Activated T-cell treated with anti-CD3 and anti-CD28 coated beads, Interleukin-2, amount 50 U/mL, for 72 hours (primary cell): ENCODE data around the gene DDX42. TPM values are rescaled to one million over a fixed set of nuclear protein-coding genes. Genes with fewer than 3 reads are reported as not detected.

Experiments
- ATAC-seq, 2 donors: fragments of 150-1000 bp; cut with Tn5 transposase; replicated peaks in 1 of 2; 2 replicates each; pipeline ENCODE4 v1.10.0; 2021; ENCODE audit warnings: moderate library complexity in 2 of 2, mild to moderate bottlenecking in 1 of 2
- DNase-seq, 2 donors: peaks; one replicate each; pipeline ENCODE4 v3.0.0; 2021 to 2022; ENCODE audit warnings: mixed read lengths in 1 of 2
- H3K27ac Mint-ChIP-seq: one replicate; pipeline ENCODE4 v1.8.0; 2022; ENCODE audit warnings: mild to moderate bottlenecking, moderate library complexity, mixed read lengths
- H3K27me3 Mint-ChIP-seq: one replicate; pipeline ENCODE4 v1.8.0; 2022; ENCODE audit warnings: low read depth, mixed read lengths
- H3K36me3 Mint-ChIP-seq, 2 donors: one replicate each; pipeline ENCODE4 v1.8.0; 2022; ENCODE audit warnings: mixed read lengths in 2 of 2, mild to moderate bottlenecking in 1 of 2; ENCODE audit not compliant: insufficient read depth in 2 of 2
- H3K4me1 Mint-ChIP-seq: one replicate; pipeline ENCODE4 v1.8.0; 2022; ENCODE audit warnings: low read depth, mixed read lengths
- H3K4me3 Mint-ChIP-seq, 2 donors: one replicate each; pipeline ENCODE4 v1.8.0; 2022; ENCODE audit warnings: mild to moderate bottlenecking in 2 of 2, mixed read lengths in 2 of 2, moderate library complexity in 2 of 2
- H3K9me3 Mint-ChIP-seq, 2 donors: one replicate each; pipeline ENCODE4 v1.8.0; 2022; ENCODE audit warnings: mixed read lengths in 2 of 2
- total RNA-seq, 2 donors: library from RNA; stranded (reverse); gene quantifications; one replicate each; pipeline ENCODE4 v1.2.3, GENCODE V29; 2022

DDX42 gene
- total RNA-seq, 2 donors from 2014 or later, result 112 to 114 TPM

DNA sequence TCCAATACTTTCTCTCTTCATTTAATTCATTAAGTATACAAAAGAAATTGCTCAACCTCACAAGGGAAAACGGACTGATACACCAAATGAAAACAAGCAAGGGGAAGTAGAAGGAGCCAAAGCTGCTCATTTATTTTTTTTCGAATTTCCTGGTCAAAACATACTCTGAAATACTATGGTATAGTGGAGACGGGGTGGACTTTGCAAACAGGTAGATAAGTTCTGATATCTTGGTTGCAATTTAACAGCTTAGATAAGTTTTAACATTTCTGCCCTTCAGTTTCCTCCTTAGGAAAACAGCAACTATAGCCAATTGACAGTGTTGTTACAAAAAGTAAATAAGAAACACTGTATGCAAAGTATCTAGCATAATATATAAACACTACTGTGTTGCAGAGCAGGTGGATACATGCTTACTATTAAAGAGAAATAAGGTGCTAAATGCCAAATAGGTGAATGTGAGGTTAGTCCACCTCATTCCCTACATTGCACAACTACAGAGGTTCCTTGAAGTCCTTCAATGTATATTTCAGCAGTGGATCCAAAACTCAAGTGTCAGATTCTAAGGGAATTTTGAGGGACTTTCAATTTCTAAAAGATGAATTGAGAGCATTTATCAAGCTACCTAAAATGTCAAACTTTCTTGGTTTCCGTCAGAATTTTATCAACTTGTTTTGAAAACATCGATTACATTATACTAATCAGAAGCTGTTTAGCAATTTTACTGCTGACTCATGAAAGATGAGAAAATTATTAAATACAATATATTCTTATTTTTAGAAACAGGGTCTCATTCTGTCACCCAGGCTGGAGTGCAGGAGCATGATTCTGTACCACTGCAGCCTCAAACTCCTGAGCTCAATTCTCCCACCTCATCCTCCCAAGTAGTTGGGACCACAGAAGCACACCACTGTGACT lies 11.6 kb upstream of the DDX42 start:
- H3K27me3 Mint-ChIP-seq, result no peaks in the 10 kb centered on the region
- H3K36me3 Mint-ChIP-seq, result peaks cover 7 to 35% of the 10 kb centered on the region in 2 donors
- no peak for ATAC-seq

DNA sequence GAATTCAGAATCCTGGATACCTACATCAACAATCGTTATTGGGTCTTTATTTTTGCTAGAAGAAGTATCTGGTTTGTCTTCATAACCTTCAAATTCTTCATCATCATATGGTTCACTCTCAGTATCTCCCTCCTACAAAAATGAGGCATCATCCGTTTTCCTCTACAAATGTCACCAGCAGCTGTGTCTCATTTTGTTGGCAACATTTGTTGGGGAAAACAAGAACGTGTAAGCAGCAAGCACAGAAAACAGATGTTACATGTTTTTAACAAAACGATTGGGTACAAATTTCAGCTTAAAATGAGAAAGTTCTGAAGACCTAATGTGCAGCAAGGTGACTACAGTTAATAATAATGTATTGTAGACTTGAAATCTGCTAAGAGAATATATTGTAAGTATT lies 9.3 kb upstream of the DDX42 start:
- H3K9me3 Mint-ChIP-seq, result no peaks in the 10 kb centered on the region
- DNase-seq, result no peak
- no peak overlapping the region for H3K27ac Mint-ChIP-seq
- H3K4me3 Mint-ChIP-seq, result no peak overlapping the region
- no peak for ATAC-seq
- no peaks in the 10 kb centered on the region for H3K27me3 Mint-ChIP-seq
- H3K36me3 Mint-ChIP-seq, result peaks cover 7 to 27% of the 10 kb centered on the region in 2 donors
- peaks cover 14% of the 10 kb centered on the region for H3K4me1 Mint-ChIP-seq

More for the DNA sequence above, 11.6 kb upstream of the DDX42 start:
- Mint-ChIP-seq H3K9me3 (no peaks in the 10 kb centered on the region), H3K4me3 (no peak overlapping the region), H3K4me1 (peaks cover 7% of the 10 kb centered on the region), H3K27ac (peak overlapping the region; percentile 12)
- no peak for DNase-seq

DNA sequence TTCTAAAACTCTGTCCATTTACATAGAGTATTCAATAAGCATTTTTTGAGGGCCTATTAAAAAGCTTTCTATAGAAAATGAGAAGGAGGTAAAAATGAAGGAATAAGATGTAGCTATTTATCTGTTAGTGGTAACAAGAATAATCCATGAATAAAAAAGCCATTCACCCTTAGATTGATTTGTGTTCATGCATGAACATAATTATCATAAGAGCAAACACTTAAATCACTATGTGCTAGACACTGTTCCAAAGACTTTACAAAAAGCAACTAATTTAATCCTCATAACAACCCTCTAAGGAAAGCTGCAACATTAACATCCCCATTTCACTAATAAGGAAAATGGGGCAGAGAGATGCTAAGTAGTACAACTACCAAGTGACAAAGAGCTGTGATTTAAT lies 7.2 kb upstream of the DDX42 start:
- Mint-ChIP-seq H3K36me3 (peaks cover 7 to 20% of the 10 kb centered on the region in 2 donors), H3K9me3 (no peaks in the 10 kb centered on the region), H3K27ac (peak overlapping the region; percentile 54), H3K4me1 (peaks cover 26% of the 10 kb centered on the region), H3K4me3 (no peak overlapping the region), H3K27me3 (no peaks in the 10 kb centered on the region)
- DNase-seq, result no peak
- no peak for ATAC-seq

DNA sequence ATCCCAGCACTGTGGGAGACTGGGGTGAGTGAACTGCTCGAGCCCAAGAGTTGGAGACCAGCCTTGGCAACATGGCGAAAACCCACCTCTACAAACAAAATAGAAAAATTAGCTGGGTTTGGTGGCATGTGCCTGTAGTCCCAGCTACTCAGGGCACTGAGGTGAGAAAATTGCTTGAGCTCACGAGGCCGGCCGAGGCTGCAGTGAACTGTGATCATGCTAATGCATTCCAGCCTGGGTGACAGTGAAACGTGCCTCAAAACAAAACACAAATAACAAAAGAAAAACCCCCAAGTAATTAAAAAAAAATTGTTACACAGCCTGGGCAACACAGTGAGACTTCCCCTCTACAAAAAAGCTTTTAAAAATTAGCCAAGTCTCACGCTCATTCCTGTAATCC lies 5.5 kb upstream of the DDX42 start:
- Mint-ChIP-seq H3K27ac (peak overlapping the region; percentile 50), H3K27me3 (no peaks in the 10 kb centered on the region), H3K9me3 (no peaks in the 10 kb centered on the region), H3K4me1 (peaks cover 31% of the 10 kb centered on the region), H3K4me3 (no peak overlapping the region), H3K36me3 (peaks cover 9 to 20% of the 10 kb centered on the region in 2 donors)
- ATAC-seq (no peak), DNase-seq (no peak)

DNA sequence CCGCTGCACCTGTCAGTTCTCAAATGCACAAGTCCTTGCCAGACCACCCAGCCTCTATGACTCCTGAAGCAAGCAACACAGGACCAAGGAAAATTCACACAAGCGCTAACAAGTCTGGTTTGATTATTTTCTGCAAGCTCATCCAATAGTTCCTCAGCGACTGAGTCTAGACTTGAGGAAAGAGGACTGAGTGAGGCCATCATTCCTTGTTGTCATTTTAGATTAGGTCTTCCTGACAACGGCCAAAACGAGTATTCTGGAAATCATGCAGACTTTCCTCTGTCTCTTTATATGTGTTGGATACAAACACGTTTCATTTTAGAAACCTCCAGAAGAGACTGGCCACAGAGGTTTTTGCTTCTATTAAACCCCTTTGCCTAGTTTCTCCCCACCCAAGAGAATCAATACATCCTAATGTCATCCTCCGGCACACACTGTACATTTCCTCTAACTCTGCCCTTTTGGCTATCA lies 1.1 kb upstream of the DDX42 start:
- Mint-ChIP-seq H3K4me1 (peaks cover 59% of the 10 kb centered on the region), H3K4me3 (peak overlapping the region; percentile 97), H3K36me3 (peaks cover 13 to 23% of the 10 kb centered on the region in 2 donors), H3K27ac (peak overlapping the region; percentile 89), H3K9me3 (no peaks in the 10 kb centered on the region), H3K27me3 (no peaks in the 10 kb centered on the region)
- no peak for ATAC-seq
- no peak for DNase-seq

DNA sequence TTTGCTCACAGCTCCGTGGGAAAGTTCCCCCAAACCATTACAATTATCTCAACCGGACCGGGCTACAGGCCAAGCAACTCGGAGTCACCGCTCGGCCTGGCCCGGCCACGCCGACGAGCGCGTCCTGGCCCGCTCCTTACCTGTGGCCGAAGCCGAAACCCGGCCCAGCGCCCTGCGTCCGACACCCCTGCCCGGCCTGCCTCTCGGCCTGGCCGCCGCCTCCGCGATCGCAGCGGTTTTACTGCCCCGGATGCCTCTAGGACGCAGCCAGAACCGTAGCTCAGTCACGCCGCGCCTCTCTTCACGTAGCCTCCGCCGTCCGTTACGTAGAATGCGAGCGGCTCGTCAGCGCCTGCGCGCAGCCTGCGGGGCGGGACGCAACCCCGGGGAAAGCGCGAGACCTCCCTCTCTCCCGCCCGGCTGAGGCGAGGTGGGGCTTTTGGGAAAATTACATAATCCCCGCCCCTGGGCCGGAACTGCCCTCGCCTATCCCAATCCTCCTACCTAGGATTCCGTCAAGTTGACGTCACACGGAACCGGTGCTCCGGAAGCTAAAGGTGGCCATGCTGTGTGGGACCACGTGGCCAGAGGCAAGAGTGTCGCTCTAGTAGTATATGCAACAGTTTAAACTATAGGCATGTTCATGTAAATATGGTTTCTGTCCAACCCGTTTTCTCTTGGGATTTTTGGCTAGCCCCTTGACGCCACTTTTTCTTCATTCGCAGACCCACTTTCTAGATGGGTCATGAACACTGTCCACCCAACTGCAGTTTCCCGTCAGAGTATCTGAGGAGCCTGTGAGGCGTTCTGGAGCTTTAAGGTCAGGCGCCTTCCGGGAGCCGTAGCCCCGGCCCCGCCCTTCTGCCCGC lies 464 bp upstream of the DDX42 start, which contains the start of gene CCDC47:
Gene CCDC47 (minus strand): TSS at position 326 of the 869 bp plus-strand sequence. CDS start 7,422 bp downstream, outside the sequence.
- H3K27ac Mint-ChIP-seq, result peak within 1 kb of the TSS; percentile 90
- H3K4me3 Mint-ChIP-seq, result peak within 1 kb of the TSS; percentile 97
- DNase-seq, result peak; percentile 98 to 99
- H3K4me1 Mint-ChIP-seq, result peaks cover 61% of the 10 kb centered on the region
- ATAC-seq, result peak; percentile 89 to 91
- H3K9me3 Mint-ChIP-seq, result no peaks in the 10 kb centered on the region
- peaks cover 12 to 22% of the 10 kb centered on the region in 2 donors for H3K36me3 Mint-ChIP-seq
- H3K27me3 Mint-ChIP-seq, result no peaks in the 10 kb centered on the region

DNA sequence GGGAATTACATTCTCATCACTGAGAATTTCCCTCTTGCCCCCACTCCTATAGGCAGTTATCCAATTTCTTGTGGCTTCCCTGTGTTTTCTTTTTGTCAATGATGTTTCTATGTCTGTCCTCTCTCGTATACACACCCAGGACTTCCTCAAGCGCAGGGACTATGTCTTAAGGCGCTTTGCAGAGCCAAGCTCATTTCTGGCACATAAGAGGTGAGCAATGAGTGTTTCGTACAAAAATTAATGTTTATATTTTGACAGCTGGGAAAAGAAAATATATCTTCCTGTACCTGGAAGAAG lies 947 bp downstream of the DDX42 start:
- DNase-seq (no peak), ATAC-seq (no peak)
- H3K9me3 Mint-ChIP-seq, result no peaks in the 10 kb centered on the region
- H3K27me3 Mint-ChIP-seq, result no peaks in the 10 kb centered on the region
- H3K27ac Mint-ChIP-seq, result peak overlapping the region; percentile 90
- peaks cover 69% of the 10 kb centered on the region for H3K4me1 Mint-ChIP-seq
- peak overlapping the region; percentile 97 for H3K4me3 Mint-ChIP-seq
- H3K36me3 Mint-ChIP-seq, result peaks cover 10 to 26% of the 10 kb centered on the region in 2 donors

DNA sequence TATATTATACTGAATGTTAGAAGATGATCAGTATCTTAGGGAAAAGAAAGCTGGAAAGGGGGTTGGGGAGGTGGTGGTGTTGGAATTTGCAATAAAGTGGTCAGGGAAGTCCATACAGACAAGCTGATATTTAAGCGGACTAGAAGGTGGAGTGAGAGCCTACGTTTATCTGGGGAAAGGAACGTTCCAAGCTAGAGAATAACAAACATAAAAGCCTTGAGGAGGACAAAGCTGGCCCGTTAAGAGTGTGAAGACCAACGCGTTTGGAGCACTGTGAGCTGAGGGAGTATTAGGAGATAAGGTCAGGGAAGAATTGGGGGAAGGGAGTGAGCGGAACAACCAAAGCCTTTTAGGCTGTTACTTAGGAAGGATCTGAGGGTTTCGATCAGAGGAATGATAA lies 1.4 kb downstream of the DDX42 start:
- DNase-seq (no peak), ATAC-seq (no peak)
- Mint-ChIP-seq H3K27ac (peak overlapping the region; percentile 90), H3K4me3 (peak overlapping the region; percentile 97), H3K4me1 (peaks cover 69% of the 10 kb centered on the region), H3K9me3 (no peaks in the 10 kb centered on the region), H3K36me3 (peaks cover 10 to 28% of the 10 kb centered on the region in 2 donors), H3K27me3 (no peaks in the 10 kb centered on the region)

DNA sequence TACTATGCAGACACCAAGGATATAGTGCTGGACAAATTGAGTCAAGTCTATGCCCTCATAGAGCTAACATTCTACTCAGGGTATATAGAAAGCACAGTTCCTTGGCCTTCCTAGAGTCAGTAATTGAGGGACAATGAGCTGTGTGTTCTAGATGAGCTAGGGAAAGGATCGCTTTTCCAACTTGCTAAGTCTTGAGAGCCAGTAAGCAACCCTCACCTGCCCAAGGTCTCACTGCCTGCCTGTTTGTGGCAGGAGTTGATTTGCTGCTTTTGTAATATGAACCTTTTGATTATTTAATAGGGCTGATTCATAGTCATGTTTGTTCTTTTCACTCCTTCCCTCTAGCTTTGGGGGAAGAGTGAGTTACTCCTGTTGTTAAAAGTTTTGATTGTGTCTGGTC lies 6.5 kb downstream of the DDX42 start:
- H3K27ac Mint-ChIP-seq, result peak overlapping the region; percentile 84
- H3K27me3 Mint-ChIP-seq, result no peaks in the 10 kb centered on the region

DNA sequence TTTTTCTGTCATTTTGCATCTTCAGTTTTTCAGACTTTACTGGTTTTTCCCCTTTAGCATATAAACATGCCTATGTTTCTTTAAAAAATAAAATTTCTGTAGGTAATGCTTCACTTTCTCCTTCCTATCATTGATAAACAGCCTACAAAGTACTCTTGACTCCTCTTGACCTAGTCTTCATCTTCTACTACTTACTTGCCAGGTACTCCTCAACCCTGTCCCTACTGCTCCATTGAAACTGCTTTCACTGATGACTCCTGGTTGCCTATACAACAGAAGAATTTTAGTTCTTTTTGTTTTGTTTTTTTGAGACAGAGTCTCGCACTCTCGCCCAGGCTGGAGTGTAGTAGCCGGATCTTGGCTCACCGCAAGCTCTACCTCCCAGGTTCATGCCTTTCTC lies 7.0 kb downstream of the DDX42 start:
- DNase-seq (no peak), ATAC-seq (no peak)
- Mint-ChIP-seq H3K27me3 (no peaks in the 10 kb centered on the region), H3K27ac (no peak overlapping the region), H3K4me1 (peaks cover 67% of the 10 kb centered on the region), H3K36me3 (peaks cover 2 to 19% of the 10 kb centered on the region in 2 donors), H3K9me3 (no peaks in the 10 kb centered on the region), H3K4me3 (no peak overlapping the region)

More for the DNA sequence above, 6.5 kb downstream of the DDX42 start:
- Mint-ChIP-seq H3K4me1 (peaks cover 71% of the 10 kb centered on the region), H3K36me3 (peaks cover 2 to 21% of the 10 kb centered on the region in 2 donors), H3K4me3 (no peak overlapping the region), H3K9me3 (no peaks in the 10 kb centered on the region)
- ATAC-seq (no peak), DNase-seq (no peak)

DNA sequence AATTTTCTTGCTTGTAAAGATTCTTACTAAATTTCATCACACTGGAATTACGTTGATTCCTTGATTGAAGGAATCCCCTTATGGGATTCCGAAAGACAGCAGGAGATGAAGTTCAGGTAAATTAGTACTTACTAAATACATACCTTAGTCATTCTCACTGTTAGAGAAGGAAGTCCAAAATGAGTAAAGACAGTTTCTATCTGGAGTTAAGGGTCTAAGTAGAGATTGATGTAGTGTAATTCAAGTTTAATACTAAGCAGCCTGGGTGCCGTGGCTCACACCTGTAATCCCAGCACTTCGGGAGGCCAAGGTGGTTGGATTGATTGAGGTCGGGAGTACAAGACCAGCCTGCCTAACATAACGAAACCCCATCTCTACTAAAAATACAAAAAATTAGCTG lies 9.6 kb downstream of the DDX42 start:
- peaks cover 43% of the 10 kb centered on the region for H3K4me1 Mint-ChIP-seq
- H3K27ac Mint-ChIP-seq, result peak overlapping the region; percentile 18

DNA sequence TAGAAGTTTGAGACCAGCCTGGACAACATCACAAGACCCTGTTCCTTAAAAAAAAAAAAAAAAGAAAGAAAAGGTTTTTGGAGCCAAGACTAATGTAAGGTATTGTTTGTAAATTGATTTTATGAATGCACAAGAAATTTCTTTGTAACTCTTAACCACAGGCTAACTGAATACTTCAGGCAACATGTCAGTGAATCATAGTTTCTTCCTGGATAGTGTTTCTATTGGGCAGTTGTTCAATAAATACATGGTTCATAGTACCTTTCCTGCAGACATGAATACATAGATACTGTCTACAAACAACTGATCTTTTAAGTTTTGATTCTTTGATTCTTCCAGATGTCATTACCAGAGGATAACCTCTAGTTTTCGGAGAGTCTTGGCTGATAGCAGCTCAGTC lies 11.6 kb downstream of the DDX42 start:
- Mint-ChIP-seq H3K27me3 (no peaks in the 10 kb centered on the region), H3K36me3 (peaks cover 0 to 13% of the 10 kb centered on the region in 2 donors), H3K4me1 (peaks cover 29% of the 10 kb centered on the region), H3K27ac (peak overlapping the region; percentile 24), H3K4me3 (no peak overlapping the region), H3K9me3 (no peaks in the 10 kb centered on the region)
- ATAC-seq (no peak), DNase-seq (no peak)

More for the DNA sequence above, 9.6 kb downstream of the DDX42 start:
- peak in 1 of 2 donors; percentile 59 for ATAC-seq
- no peak for DNase-seq
- H3K4me3 Mint-ChIP-seq, result peak overlapping the region; percentile 23 to 42
- H3K9me3 Mint-ChIP-seq, result no peaks in the 10 kb centered on the region
- peaks cover 0 to 16% of the 10 kb centered on the region in 2 donors for H3K36me3 Mint-ChIP-seq
- H3K27me3 Mint-ChIP-seq, result no peaks in the 10 kb centered on the region

DNA sequence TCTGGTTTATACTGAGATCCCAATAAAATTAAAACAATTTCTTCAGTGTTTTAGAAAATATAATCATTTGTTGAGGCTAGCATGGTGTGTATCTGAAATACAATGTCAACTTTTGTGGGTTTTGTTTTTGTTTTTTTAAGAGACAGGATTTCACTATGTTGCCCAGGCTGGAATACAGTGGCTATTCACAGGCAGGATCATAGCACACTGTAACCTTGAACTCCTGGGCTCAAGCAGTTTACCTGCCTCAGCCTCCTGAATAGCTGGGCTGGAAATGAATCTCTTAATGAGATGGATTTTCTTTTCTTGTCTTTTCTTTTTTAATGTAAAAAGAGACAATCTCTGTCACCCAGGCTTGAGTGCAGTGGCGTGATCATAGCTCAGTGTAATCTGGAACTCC lies 12.1 kb downstream of the DDX42 start:
- H3K27ac Mint-ChIP-seq, result no peak overlapping the region
- no peaks in the 10 kb centered on the region for H3K27me3 Mint-ChIP-seq
- DNase-seq (no peak), ATAC-seq (no peak)
- H3K4me3 Mint-ChIP-seq, result no peak overlapping the region
- no peaks in the 10 kb centered on the region for H3K9me3 Mint-ChIP-seq
- peaks cover 24% of the 10 kb centered on the region for H3K4me1 Mint-ChIP-seq
- peaks cover 0 to 13% of the 10 kb centered on the region in 2 donors for H3K36me3 Mint-ChIP-seq
